HG02970 (cell line): ENCODE measurements around the gene MYO3B.
"Not testable (repeated sequence)": the region's sequence is repeated elsewhere in the genome, so short reads cannot be mapped to it uniquely, and the experiment has no call there.

Experiments used
- ATAC-seq: cut with Tn5 transposase; IDR thresholded peaks from one replicate; pipeline ENCODE4 v1.9.1; 2021; ENCODE audit warnings: mild to moderate bottlenecking, moderate library complexity, moderate number of reproducible peaks; ENCODE audit not compliant: unreplicated experiment, low FRiP score

Gene MYO3B

GRCh38 chr2:170652637-170653417 lies 474.9 kb downstream of the MYO3B start:
- ATAC-seq, result no peak

DNA sequence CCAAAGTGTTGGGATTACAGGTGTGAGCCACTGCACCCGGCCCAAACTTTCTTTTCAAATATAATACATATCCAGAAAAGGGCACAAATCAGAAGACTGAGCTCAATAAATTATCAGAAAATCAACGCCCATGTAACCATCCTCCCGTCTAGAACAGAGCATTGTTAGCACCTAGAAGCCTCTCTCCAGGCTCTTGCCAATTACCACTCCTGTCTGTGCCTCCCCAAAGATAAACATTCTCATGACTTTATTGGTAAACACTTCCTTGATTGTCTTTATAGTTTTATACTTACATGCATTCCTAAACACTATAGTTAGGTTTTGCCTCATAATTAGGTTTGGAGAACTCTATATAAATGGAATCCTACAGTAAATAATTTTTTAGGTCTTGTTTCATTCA lies 478.7 kb downstream of the MYO3B start:
- no peak for ATAC-seq

DNA sequence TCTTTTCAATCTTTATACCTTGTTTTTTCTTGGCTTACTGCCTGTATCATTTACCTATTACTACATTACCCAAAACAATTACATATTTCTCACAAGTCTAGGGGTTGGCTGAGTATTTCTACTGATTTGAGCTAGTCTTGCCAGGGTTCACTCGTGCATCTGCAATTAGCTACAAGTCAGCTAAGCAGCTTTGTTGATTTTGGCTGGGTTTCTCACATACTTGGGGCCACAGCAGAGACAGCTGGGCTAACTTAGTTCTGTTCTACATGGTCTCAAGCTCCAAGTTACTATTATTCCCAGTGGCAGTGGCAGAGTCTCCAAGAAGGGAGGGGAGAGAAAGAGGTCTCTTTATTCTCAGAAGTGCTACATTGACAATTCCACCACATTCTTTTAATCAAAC lies 482.5 kb downstream of the MYO3B start:
- no peak for ATAC-seq

DNA sequence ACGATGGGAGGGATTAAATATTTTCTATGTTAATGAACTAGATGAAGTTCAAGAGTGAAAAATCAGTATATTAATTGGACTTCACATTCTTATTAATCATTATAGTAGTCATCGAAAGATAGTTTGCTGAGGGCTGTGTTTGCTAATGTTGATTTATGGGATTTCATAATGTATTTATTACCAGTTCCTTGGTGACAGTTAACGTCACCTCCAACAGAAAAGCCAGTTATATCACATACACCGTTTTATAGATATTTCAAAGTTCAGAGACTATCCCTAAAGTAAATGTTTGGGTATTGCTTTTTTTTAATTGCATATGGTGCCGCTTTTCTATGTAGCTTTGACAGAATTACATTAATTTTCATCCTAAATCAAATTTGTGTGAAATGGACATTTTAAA lies 487.8 kb downstream of the MYO3B start:
- no peak for ATAC-seq

- no peak for ATAC-seq
Observed at GRCh38 chr2:170669909-170670308, 492.0 kb downstream of the MYO3B start.

- ATAC-seq, result no peak
Observed at GRCh38 chr2:170670651-170671050, 492.7 kb downstream of the MYO3B start.

GRCh38 chr2:170671079-170671478 lies 493.1 kb downstream of the MYO3B start:
- no peak for ATAC-seq

GRCh38 chr2:170674282-170674681 lies 496.3 kb downstream of the MYO3B start:
- not testable (repeated sequence) for ATAC-seq

DNA sequence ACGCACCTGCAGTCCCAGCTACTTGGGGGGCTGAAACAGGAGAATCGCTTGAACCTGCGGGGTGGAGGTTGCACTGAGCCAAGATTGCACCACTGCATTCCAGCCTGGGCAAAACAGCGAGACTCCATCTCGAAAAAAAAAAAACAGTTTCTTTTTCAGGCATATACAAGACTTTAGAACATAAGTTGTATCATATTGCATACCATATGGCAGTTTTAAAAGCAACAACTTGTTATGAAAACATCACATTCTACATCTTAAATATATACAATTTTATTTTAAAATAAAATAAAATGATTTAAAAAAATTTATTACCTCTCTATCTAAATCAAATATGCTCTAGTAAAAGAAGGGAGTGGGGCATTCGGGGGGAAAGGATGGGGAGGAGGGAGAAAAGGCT lies 497.8 kb downstream of the MYO3B start:
- no peak for ATAC-seq

DNA sequence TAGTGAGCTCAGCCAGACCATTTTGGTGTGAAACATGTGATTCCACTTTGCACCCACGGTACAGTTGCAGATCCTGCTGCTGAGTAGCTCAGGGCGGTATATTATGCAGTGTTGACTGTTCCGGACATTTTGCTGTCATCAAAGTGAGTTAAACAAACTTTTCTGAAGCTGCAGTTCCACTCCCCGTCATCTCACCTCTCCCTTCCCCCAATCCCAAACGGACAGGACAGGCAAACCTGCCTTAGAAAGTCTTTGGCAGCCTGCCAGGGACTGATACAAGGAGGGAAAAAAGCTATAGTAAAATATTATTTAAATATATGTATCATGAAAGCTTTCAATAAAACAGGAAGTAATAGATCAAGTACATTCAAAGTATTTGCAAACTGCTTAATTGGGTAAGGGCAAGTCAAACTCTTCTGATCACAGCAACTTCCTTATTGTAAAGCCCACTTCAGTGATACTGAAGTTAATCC lies 501.7 kb downstream of the MYO3B start:
- no peak for ATAC-seq

DNA sequence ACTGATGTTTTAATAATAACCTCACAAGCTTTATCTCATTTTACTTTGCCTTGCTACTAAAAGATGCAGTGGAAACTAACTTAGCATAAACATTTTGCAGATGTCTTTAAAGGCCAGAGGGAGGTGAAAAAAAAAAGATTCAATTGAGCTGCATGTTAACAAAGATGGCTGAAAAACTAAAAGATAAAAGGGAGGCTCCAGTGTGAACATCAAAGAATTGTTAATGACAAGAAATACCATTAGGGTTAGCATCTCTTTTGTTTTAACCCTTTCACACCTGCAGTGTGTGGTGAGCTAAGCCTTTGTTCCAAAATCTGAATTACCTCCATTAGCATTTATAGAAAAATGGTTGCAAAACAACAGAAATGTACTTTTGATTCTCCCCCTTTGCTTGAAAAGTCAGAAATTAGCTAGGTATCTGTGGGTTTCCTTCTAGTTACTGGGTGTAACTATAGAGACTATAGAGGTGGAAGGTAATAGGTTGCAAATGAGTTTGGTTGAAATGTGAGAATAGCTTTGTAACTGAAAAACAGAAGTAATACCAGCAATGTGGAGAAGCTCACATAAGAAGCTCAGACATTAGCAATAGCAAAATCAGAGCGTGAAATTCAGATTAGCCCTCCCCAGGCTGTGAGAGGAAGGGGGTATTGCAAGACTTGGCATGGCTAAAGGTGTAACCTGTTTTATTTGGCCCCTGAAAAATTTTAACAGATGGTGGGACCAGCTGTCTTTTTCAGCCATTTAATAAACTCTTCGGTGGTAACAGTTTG lies 502.4 kb downstream of the MYO3B start:
- no peak for ATAC-seq

DNA sequence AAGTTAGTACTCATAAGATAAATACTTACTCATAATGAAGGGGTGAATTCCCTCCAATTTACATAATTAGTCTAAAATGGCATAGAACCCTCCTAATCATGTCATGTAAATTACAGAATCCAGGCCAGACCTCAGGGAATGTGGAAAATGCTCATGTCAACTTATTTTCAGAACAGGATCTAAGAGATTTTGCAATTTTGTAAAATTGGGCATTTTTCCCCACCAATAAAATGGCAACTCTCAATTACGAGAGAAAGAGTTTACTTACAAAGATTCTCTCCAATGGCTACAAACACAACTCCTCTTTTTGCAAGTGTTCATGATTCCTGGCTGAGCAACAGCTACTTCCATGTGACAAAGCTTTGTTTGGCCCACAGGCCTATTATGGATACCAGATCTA lies 503.4 kb downstream of the MYO3B start:
- ATAC-seq, result no peak

GRCh38 chr2:170685591-170685990 lies 507.6 kb downstream of the MYO3B start:
- no peak for ATAC-seq

GRCh38 chr2:170689481-170689880 lies 511.5 kb downstream of the MYO3B start:
- no peak for ATAC-seq

DNA sequence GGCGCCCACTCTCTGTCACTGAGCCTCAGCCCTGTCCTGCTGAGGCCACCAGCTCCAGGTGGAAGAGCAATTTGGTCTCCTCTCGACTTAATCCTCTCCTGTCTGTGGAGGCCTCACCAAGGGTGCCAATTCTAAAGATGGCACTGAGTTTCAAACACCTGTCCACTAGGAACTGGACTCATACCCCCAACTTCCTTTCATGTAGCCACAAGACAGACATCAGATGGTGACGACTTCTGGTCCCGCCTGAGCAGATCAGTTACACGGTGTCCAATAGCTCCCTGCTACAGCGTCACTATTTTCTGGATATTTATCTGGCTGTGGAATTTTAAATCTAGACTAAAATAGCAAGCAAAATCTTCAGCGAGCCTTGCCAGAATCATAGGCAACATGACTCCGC lies 512.7 kb downstream of the MYO3B start:
- no peak for ATAC-seq

GRCh38 chr2:170694316-170694715 lies 516.4 kb downstream of the MYO3B start:
- no peak for ATAC-seq

DNA sequence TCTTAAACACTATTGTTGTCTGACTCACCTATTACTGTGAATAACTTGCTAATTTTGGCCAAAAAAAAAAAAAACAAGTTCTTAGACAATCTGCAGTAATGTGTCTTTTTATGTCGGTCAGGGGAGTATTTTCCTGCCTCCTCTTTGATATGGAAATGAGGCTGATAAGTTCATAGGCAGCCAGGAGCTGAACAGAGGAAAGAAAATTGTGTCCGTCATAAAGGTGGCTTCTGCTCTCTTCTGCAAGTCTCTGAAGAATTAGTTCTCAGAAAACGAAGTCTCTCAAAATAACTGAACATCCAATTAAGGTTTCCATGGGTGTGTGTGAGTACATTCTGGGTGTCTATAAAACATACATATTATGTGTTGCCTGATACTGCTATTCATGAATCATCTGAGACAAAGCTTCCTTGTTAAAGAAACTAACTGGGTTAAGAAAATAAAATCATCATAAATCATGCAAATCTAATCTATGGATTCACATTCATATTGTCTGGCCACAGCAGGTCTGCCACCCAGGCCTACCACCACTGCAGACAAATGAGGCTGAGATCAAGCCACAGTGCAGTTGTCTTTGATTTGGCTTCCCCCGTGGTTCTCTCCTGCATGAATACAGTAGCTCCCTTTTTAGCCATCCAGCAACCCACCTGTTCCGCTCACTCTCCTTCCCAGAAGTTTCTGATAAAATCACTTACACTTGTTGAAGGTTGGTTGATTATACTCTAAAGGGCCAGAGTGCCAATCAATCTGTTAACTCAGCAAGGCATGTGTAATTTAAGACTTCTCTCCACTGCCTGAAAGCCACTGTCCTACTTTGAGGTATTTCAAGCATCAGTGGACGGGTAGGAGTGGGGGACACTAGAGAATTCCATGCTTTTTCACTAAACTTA lies 517.8 kb downstream of the MYO3B start:
- no peak for ATAC-seq

GRCh38 chr2:170696948-170697347 lies 519.0 kb downstream of the MYO3B start:
- no peak for ATAC-seq

GRCh38 chr2:170701011-170701410 lies 523.1 kb downstream of the MYO3B start:
- no peak for ATAC-seq

DNA sequence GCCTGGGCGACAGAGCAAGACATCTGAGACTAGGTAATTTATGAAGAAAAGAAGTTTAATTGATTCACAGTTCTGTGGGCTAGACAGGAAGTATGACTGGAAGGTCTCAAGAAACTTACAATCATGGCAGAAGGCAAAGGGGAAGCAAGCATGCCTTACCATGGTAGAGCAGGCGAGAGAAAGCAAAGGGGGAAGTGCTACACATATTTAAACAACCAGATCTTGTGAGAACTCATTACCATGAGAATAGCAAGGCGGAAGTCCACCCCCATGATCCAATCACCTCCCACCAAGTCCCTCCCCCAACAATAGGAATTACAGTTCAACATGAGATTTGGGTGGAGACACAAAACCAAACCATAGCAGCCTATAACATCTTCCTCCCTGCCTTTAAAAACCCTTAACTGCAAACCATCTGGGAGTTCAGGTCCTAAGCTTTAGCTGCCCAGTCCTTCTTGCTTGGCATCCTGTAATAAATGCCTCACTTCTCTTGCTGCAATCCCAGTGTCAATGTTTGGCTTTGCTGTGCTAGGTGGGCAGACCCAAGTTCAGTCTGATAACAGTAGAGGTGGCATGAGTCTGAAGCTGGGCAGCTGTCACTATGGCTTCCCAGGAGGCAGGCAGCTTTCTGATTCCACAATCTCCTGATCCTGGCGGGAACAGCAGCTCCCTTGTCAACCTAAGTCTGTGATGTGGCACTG lies 526.0 kb downstream of the MYO3B start:
- ATAC-seq, result no peak
